Measurements from ENCODE around the gene STAC. TPM values are rescaled to one million over a fixed set of nuclear protein-coding genes. Genes with fewer than 3 reads are reported as not detected.

Gene STAC
- total RNA-seq, 1 donor from 2014 or later, result 3.9 TPM

DNA sequence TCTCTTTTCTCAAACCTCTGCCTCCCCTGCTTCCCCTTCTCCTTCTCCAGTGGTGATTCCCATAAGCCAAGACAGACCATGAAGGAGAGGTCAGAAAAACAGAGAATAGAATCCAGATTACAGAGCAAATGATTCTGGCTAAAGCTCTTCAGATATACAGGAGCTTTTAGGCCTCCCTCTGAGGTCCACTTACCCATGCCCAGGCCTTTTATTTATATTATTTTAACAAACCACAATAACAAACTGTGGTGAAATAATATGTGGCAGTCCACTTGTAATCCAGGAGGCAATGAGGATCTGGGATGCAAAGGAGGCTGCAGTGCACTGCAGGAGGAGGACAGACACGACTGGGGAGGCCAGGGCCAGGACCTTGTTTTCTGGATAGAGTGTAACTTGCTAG, 104.1 kb downstream of the STAC start:
- Histone ChIP-seq H3K27me3 (no peaks in the 10 kb centered on the region), H3K27ac (no peak overlapping the region), H3K9me3 (no peaks in the 10 kb centered on the region), H3K36me3 (no peaks in the 10 kb centered on the region), H3K4me1 (no peaks in the 10 kb centered on the region), H3K4me3 (no peak overlapping the region)
- intact Hi-C loops (cut with DNase I), result no loop called here
- TF ChIP-seq POLR2AphosphoS5 (IDR thresholded peaks at IDR 0.05; ENCODE audit: insufficient read depth in 1 of 2, low read depth in 1 of 2) (no peak), POLR2A (IDR thresholded peaks at IDR 0.05) (no peak)
- TF ChIP-seq, protein P1, sequence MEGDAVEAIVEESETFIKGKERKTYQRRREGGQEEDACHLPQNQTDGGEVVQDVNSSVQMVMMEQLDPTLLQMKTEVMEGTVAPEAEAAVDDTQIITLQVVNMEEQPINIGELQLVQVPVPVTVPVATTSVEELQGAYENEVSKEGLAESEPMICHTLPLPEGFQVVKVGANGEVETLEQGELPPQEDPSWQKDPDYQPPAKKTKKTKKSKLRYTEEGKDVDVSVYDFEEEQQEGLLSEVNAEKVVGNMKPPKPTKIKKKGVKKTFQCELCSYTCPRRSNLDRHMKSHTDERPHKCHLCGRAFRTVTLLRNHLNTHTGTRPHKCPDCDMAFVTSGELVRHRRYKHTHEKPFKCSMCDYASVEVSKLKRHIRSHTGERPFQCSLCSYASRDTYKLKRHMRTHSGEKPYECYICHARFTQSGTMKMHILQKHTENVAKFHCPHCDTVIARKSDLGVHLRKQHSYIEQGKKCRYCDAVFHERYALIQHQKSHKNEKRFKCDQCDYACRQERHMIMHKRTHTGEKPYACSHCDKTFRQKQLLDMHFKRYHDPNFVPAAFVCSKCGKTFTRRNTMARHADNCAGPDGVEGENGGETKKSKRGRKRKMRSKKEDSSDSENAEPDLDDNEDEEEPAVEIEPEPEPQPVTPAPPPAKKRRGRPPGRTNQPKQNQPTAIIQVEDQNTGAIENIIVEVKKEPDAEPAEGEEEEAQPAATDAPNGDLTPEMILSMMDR (IDR thresholded peaks at IDR 0.05), result no peak
- DNase-seq (ENCODE audit: extremely low spot score in 2 of 2), result no peak

DNA sequence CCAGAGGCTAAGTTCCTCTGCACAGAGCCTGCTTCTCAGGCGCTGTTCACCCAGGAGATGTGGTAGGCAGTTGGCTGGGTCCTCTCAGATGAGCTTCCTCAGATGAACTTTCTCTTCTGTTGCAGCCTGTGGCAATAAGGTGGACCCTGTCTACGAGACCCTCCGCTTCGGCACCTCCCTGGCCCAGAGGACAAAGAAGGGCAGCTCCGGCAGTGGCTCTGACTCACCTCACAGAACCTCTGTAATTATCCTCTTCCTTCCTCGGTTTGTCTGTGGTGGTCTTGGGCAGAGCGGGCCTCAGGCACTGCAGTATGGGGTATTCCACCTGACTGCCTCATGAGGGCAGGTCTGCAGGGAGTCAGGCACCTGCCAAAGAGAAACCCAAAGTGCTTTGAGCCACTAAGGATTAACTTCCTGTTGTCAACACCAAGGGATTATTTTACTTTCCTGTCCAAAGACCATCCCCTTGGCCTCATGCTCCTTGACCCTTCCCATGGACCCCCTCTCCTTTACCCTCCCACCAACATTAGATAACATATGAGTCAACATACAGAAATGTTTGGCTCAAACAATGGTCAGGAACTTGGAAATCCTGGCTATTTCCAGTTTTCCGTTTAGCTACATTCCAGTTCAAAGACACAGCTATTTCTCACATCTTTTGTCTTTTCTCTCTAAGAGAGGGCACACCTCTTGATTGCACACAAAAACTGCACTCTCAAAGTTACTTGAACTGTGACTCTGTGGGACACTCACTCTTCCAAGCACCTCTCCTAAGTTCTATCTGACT, 105.9 kb downstream of the STAC start:
- Histone ChIP-seq H3K36me3 (no peaks in the 10 kb centered on the region), H3K4me1 (no peaks in the 10 kb centered on the region), H3K27me3 (no peaks in the 10 kb centered on the region), H3K4me3 (no peak overlapping the region), H3K9me3 (no peaks in the 10 kb centered on the region), H3K27ac (no peak overlapping the region)
- intact Hi-C loops (cut with DNase I), result no loop called here
- DNase-seq (ENCODE audit: extremely low spot score in 2 of 2), result no peak
- no peak for TF ChIP-seq POLR2AphosphoS5 (IDR thresholded peaks at IDR 0.05; ENCODE audit: insufficient read depth in 1 of 2, low read depth in 1 of 2)
- TF ChIP-seq, protein P1 (IDR thresholded peaks at IDR 0.05), result no peak
- no peak for TF ChIP-seq POLR2A (IDR thresholded peaks at IDR 0.05)

DNA sequence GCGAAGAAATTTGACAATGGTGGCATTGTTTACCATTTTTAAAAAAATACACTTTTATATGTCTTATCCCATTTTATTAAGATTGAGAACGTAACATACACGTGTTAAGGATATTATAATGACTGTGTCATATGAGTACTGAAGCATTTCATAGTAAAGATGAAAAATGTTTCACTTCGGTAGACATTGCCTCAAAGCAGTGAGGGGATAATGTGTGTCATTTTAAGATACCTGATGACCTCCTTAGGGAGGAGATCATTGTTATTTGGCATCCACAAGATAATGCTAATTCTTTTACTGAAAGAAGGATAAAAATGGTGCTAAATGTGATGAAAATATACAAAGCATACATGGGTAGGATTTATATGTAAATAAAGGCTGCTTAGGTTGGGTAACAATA, 107.3 kb downstream of the STAC start:
- TF ChIP-seq, protein P1 (IDR thresholded peaks at IDR 0.05), result no peak
- TF ChIP-seq POLR2AphosphoS5 (IDR thresholded peaks at IDR 0.05; ENCODE audit: insufficient read depth in 1 of 2, low read depth in 1 of 2), result no peak
- no peak for TF ChIP-seq POLR2A (IDR thresholded peaks at IDR 0.05)
- no peaks in the 10 kb centered on the region for H3K9me3 ChIP-seq
- peaks cover 5% of the 10 kb centered on the region for H3K4me1 ChIP-seq
- no peaks in the 10 kb centered on the region for H3K36me3 ChIP-seq
- H3K4me3 ChIP-seq, result no peak overlapping the region
- intact Hi-C loops (cut with DNase I), result no loop called here
- DNase-seq (ENCODE audit: extremely low spot score in 2 of 2), result no peak
- H3K27ac ChIP-seq, result no peak overlapping the region
- H3K27me3 ChIP-seq, result no peaks in the 10 kb centered on the region

DNA sequence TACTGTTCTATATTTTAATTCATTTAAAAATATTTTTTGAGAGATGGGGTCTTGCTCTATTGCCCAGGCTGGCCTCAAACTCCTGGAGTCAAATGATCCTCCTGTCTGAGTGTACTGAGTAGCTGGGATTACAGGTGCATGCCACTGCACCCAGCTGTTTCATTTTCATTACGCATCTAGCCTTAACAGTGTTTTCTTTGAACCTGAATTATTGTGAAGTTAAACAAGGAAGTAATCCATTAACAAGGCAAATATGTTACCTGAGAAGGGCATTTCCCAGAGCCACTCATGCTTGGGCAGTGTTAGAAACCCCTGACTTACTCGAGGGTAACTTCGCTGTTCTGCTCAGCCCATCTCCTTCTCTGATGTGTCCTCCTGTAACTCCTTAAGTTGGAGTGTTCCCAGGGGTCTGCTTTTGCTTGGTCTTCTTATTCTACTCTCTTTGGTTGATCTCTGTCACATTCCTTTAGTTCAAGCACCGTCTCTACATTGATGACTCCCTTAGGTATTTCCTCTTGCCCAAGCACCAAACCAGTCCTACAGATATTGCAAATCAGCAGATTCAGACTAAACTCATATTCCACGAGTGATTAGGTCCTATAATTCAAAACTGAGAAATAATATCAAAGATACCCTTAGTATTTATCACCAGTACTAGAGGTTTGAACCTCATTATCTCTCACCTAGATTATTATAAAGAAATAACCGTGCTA, 107.9 kb downstream of the STAC start:
- Histone ChIP-seq H3K27me3 (no peaks in the 10 kb centered on the region), H3K9me3 (no peaks in the 10 kb centered on the region), H3K4me1 (peaks cover 5% of the 10 kb centered on the region), H3K27ac (no peak overlapping the region), H3K36me3 (no peaks in the 10 kb centered on the region), H3K4me3 (no peak overlapping the region)
- intact Hi-C loops (cut with DNase I), result no loop called here
- no peak for TF ChIP-seq POLR2AphosphoS5 (IDR thresholded peaks at IDR 0.05; ENCODE audit: insufficient read depth in 1 of 2, low read depth in 1 of 2)
- no peak for TF ChIP-seq POLR2A (IDR thresholded peaks at IDR 0.05)
- TF ChIP-seq, protein P1 (IDR thresholded peaks at IDR 0.05), result no peak
- no peak for DNase-seq (ENCODE audit: extremely low spot score in 2 of 2)

DNA sequence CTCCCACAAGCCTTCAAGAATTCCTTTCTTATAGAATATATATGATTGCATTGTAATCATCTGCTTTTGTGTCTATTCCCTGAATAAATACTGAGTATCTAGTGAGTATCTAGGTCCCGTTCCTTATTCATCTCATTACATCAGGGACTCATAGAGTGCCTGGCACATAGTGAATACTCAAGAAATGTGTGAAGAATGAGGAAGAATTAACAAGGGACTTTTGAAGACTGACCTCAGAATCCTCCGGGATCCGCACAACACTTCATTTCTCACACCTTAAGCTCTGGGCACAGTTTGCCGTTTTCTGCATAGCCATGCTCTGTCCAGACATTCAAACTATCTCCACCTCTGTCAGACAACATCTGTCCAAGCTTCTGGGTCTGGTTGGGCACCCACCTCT, 108.8 kb downstream of the STAC start:
- Histone ChIP-seq H3K36me3 (no peaks in the 10 kb centered on the region), H3K4me1 (peaks cover 5% of the 10 kb centered on the region), H3K9me3 (no peaks in the 10 kb centered on the region), H3K4me3 (no peak overlapping the region), H3K27ac (no peak overlapping the region), H3K27me3 (no peaks in the 10 kb centered on the region)
- DNase-seq (ENCODE audit: extremely low spot score in 2 of 2), result no peak
- TF ChIP-seq POLR2A (IDR thresholded peaks at IDR 0.05) (no peak), POLR2AphosphoS5 (IDR thresholded peaks at IDR 0.05; ENCODE audit: insufficient read depth in 1 of 2, low read depth in 1 of 2) (no peak)
- TF ChIP-seq, protein P1 (IDR thresholded peaks at IDR 0.05), result no peak
- intact Hi-C loops (cut with DNase I), result no loop called here

Data from vagina (tissue), 2 donors.